ENCODE measurements around the gene TGFBR2.

DNA sequence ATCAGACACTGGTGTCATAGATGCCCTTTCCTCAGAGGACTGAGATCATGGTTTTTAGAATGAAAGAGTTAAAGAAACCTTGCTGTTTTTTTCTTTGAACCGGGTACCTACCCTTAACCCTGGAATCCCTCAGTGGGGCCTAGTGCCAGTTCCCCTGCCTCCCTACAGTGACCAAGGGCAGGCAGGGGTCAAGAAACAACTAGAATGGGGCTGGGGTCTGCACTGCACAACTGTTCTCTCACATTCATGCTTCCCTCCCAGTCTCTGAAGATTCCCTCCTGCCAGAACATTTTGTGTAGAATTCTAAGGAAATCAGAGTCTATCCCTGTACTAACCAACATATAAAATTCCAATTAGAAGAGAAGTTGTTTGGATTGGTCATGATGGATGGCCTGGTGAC, 47.9 kb downstream of the TGFBR2 start:
- TF ChIP-seq, protein P1, sequence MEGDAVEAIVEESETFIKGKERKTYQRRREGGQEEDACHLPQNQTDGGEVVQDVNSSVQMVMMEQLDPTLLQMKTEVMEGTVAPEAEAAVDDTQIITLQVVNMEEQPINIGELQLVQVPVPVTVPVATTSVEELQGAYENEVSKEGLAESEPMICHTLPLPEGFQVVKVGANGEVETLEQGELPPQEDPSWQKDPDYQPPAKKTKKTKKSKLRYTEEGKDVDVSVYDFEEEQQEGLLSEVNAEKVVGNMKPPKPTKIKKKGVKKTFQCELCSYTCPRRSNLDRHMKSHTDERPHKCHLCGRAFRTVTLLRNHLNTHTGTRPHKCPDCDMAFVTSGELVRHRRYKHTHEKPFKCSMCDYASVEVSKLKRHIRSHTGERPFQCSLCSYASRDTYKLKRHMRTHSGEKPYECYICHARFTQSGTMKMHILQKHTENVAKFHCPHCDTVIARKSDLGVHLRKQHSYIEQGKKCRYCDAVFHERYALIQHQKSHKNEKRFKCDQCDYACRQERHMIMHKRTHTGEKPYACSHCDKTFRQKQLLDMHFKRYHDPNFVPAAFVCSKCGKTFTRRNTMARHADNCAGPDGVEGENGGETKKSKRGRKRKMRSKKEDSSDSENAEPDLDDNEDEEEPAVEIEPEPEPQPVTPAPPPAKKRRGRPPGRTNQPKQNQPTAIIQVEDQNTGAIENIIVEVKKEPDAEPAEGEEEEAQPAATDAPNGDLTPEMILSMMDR (IDR thresholded peaks at IDR 0.05): no peak
- no peak for TF ChIP-seq POLR2A (IDR thresholded peaks at IDR 0.05)

Data from uterus (tissue), 2 donors.